NCI-H345 treated with DMSO at 0.1 percent for 48 hours (cell line): ENCODE results near the gene CTAG1B.
"Not testable (repeated sequence)": the region's sequence is repeated elsewhere in the genome, so short reads cannot be mapped to it uniquely, and the experiment has no call there.

ENCODE experiments used
- DNase-seq: peaks from one replicate; lab custom pipeline; 2025; ENCODE audit not compliant: unreplicated experiment; lab: John Stamatoyannopoulos, UW

The CTAG1B gene

GRCh38 chrX:154590415-154590814 lies 28.7 kb downstream of the CTAG1B start:
- not testable (repeated sequence) for DNase-seq

DNA sequence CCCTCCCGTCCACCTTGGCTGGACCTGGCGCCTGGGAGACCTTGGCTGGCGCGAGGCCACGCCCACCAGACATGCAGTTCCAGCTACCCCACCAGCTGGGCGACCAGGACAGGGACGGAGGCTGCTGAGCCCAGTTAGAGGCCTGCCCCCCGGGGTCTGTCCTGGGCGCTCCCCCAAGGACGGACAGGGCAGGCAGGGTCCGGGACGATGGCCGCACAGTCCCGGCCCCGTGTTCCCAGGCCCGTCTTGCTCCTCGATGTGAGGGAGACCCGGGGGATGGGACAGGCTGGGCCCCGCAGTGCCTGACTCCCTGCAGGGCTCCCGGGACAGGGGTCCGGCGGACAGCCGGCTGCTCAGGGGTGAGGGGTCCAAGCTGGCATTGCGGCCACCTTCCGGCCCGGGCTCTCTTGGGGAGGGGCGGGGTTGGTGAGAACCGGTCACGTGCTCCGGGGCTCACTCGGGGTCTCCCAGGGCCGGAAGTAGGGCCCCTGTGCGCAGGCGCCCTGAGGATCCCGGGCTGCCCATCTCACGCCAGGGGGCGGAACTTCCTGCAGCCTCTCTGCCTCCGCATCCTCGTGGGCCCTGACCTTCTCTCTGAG lies 34.4 kb downstream of the CTAG1B start, which contains the start of gene CTAG1A:
Gene CTAG1A, plus strand, starts transcription at position 549 of the 599 bp plus-strand sequence. CDS start 74 bp downstream, outside the sequence.
- not testable (repeated sequence) for DNase-seq

DNA sequence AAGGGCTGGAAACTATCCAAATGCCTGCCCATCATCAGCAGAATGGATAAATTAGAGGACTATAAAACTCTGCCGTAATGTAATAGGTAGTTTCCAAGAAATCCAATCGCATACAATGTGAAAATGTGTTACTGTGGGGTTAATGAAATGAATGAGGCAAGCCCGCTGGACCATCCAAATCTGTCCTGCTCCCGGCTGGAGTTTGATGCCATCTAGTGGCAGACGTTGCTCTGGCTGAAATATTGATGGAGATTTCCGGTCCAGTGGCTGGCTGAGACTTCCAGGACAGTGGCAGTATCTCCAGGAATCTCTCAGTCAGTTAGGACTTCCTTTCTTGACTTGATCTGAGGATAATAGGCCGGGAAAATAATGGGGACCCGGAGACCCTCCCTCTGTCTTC lies 36.1 kb downstream of the CTAG1B start:
- not testable (repeated sequence) for DNase-seq

DNA sequence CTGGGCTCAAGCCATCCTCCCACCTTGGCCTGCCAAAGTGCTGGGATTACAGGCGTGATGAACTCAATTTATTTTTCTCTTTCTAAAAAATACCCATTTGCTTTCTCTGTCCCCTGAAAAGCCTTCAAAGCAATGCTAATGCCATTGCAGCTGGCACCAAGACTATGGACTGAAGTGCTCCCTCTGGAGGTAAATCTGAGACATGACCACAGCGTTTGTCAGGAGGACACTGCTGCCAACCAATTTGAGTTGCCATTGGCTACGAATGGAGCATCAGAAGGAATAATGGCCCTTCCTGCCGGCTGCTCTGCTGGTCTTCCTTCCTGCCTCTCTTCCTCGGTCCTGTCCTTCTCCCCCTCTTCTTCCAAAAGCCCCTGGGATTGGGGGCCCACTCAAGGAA lies 44.0 kb downstream of the CTAG1B start:
- DNase-seq: not testable (repeated sequence)

- DNase-seq: not testable (repeated sequence)
Observed at GRCh38 chrX:154573061-154573460, 46.0 kb downstream of the CTAG1B start.

GRCh38 chrX:154570361-154570760 lies 48.7 kb downstream of the CTAG1B start:
- DNase-seq: not testable (repeated sequence)
